HL-60 (cell line): ENCODE results near the gene MSH3.

Experiments
- DNase-seq, 2 experiments: peaks; one replicate each; pipeline ENCODE4 v3.0.0-alpha.2; 2010 to 2020; ENCODE audit warnings: low read depth in 1 of 2, low spot score in 1 of 2
- H3K27ac ChIP-seq: fragments of 250-450 bp; sonication (Bioruptor Pico); replicated peaks from 2 replicates; pipeline ENCODE4 v1.5.1; 2020; ENCODE audit warnings: mild to moderate bottlenecking, moderate library complexity
- H3K27me3 ChIP-seq: fragments of 250-450 bp; sonication (Bioruptor Pico); 2 replicates; pipeline ENCODE4 v1.5.1; 2021; ENCODE audit warnings: mild to moderate bottlenecking, moderate library complexity; ENCODE audit not compliant: insufficient read depth, poor library complexity, severe bottlenecking
- H3K4me3 ChIP-seq: replicated peaks from 2 replicates; pipeline ENCODE4 v1.5.1; 2011; ENCODE audit warnings: mild to moderate bottlenecking, control low read depth, low read length; ENCODE audit not compliant: insufficient read depth
- CTCF ChIP-seq: IDR thresholded peaks from one replicate; pipeline ENCODE4 v1.5.1; 2011; ENCODE audit warnings: low read length, control low read depth, inconsistent platforms; ENCODE audit not compliant: insufficient read depth
- GABPA ChIP-seq: IDR thresholded peaks from 2 replicates; pipeline ENCODE4 v1.6.1; 2012; ENCODE audit warnings: low read depth
- POLR2AphosphoS5 ChIP-seq: IDR thresholded peaks from 2 replicates; pipeline ENCODE4 v1.6.1; 2012; ENCODE audit warnings: low read depth
- REST ChIP-seq: IDR thresholded peaks from 2 replicates; pipeline ENCODE4 v1.6.1; 2012; ENCODE audit warnings: low read depth; ENCODE audit not compliant: insufficient replicate concordance
- SPI1 ChIP-seq: IDR thresholded peaks from 2 replicates; pipeline ENCODE4 v1.6.1; 2012; ENCODE audit warnings: low read depth, mild to moderate bottlenecking, borderline replicate concordance

The MSH3 gene

GRCh38 chr5:80809451-80809850 lies 155.0 kb downstream of the MSH3 start:
- TF ChIP-seq GABPA (no peak), SPI1 (no peak), REST (no peak), CTCF (no peak), POLR2AphosphoS5 (no peak)
- Histone ChIP-seq H3K27me3 (no peaks in the 10 kb centered on the region), H3K27ac (no peak overlapping the region), H3K4me3 (no peak overlapping the region)
- DNase-seq = no peak

DNA sequence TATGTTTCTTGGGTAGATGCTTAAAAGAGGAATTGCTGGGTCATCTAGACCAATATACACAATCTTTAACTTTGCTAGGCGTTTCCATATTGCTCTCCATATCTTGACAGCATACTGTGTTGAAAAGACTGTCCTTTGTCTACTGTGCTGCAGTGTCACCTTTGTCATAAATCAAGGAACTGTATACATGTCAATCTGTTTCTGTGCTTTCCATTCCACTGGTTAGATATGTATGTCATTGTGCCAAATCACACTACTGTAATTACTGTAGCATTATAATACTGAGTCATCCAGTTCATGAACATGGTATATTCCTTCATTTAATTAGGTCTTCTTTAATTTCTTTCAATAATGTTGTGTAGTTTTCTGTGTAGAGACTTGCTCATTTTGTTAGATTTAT lies 156.0 kb downstream of the MSH3 start:
- H3K27ac ChIP-seq = no peak overlapping the region
- no peak overlapping the region for H3K4me3 ChIP-seq
- no peaks in the 10 kb centered on the region for H3K27me3 ChIP-seq
- no peak for TF ChIP-seq SPI1
- TF ChIP-seq POLR2AphosphoS5 = no peak
- no peak for TF ChIP-seq GABPA
- TF ChIP-seq CTCF = no peak
- no peak for TF ChIP-seq REST
- no peak for DNase-seq

- H3K4me3 ChIP-seq = no peak overlapping the region
- no peak for TF ChIP-seq GABPA
- TF ChIP-seq SPI1 = no peak
- TF ChIP-seq POLR2AphosphoS5 = no peak
- no peak for TF ChIP-seq REST
- no peak for TF ChIP-seq CTCF
- no peaks in the 10 kb centered on the region for H3K27me3 ChIP-seq
- no peak for DNase-seq
- H3K27ac ChIP-seq = no peak overlapping the region
Observed at GRCh38 chr5:80816590-80816989, 162.1 kb downstream of the MSH3 start.
